ENCODE results near the gene APBA3. TPM values are rescaled to one million over a fixed set of nuclear protein-coding genes. Genes with fewer than 3 reads are reported as not detected.

Gene APBA3
- total and polyA plus RNA-seq, 11 donors, result 8.8 to 28.7 (median 13.8) TPM

DNA sequence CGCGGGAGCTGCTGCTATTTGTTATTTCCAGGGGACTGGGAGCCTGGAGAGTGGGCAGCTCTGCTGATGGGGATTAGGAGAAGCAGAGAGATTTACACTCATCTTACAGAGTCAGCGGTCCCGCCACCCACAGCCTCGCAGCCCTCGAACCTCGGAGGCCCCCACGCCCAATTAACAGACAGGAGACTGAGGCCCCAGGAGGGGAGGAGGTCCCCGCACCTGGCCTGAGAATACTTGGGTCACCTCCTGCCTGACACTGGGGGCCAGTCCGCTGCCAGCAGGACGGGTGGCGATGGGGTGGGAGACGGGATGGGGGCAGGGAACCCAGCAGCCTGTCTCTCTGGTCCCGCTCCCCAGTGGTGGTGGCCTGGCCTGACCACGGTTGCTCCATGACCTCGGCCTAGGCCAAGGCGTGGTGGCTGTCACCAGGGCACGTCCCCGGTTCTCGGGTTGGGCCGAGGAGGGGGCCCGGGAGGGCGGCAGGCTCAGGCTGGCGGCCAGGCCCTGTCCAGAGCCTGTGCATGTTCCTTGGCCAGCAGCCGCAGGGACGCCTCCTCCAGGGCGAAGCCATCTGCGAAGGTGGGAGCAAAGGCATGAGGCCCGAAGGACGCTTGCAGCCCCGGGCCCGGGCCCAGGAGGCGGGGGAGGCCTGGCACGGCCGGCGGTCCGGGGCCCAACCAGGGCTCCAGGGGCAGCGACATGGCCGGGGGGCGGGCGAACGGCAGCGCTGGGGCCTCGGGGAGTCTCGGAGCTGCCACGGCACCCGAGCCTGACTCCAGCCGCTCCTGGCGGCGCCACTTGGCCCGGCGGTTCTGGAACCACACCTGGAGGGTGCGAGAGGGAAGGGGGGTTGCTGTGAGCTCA is 8.9 kb upstream of the APBA3 start:
- WGBS, 4 donors, result 79 to 83% (median 81%) methylated on average over 45 to 53 of the region's 53 CpGs
- Histone ChIP-seq H3K36me3 (peaks cover 0 to 36% (median 24%) of the 10 kb centered on the region in 9 donors), H3K4me1 (no peaks in the 10 kb centered on the region), H3K4me3 (no peak overlapping the region), H3K27me3 (no peaks in the 10 kb centered on the region), H3K27ac (no peak overlapping the region), H3K9me3 (no peaks in the 10 kb centered on the region)
- no peak for TF ChIP-seq POLR2A (IDR thresholded peaks at IDR 0.05)
- TF ChIP-seq, protein P1, sequence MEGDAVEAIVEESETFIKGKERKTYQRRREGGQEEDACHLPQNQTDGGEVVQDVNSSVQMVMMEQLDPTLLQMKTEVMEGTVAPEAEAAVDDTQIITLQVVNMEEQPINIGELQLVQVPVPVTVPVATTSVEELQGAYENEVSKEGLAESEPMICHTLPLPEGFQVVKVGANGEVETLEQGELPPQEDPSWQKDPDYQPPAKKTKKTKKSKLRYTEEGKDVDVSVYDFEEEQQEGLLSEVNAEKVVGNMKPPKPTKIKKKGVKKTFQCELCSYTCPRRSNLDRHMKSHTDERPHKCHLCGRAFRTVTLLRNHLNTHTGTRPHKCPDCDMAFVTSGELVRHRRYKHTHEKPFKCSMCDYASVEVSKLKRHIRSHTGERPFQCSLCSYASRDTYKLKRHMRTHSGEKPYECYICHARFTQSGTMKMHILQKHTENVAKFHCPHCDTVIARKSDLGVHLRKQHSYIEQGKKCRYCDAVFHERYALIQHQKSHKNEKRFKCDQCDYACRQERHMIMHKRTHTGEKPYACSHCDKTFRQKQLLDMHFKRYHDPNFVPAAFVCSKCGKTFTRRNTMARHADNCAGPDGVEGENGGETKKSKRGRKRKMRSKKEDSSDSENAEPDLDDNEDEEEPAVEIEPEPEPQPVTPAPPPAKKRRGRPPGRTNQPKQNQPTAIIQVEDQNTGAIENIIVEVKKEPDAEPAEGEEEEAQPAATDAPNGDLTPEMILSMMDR (IDR thresholded peaks at IDR 0.05), result no peak
- DNase-seq (no peak), ATAC-seq (peak in 1 of 4 donors; percentile 10)
- intact Hi-C loops (cut with DNase I), result loop anchor here in 1 of 10 donors (10.0 kb wide), 1 partner anchor 154 kb away; no protein-coding TSS in a partner anchor

DNA sequence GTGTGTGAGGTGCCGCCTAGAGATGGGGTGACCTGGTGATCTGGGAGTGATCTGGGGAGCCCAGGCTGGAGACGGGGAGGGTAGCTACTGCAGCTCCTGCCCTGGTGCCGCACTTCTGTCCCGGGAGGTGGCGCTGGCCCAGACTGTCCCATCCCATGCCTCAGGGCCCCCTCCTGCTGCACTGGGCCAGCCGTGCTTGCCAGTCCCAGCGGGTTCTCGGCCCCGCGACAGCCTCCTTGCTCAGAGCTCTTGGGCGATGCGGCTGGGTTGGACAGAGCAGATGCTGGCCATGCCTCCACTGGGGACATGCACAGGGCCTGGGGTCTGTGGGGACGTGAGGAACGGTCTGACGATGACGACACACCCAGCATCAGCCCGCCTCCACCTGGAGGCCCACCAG is 8.0 kb upstream of the APBA3 start:
- no peak for ATAC-seq
- Histone ChIP-seq H3K4me3 (no peak overlapping the region), H3K9me3 (no peaks in the 10 kb centered on the region), H3K36me3 (peaks cover 0 to 40% (median 28%) of the 10 kb centered on the region in 9 donors), H3K27me3 (no peaks in the 10 kb centered on the region), H3K4me1 (no peaks in the 10 kb centered on the region), H3K27ac (no peak overlapping the region)
- WGBS, 4 donors, result 84 to 92% (median 89%) methylated on average over 9 to 17 of the region's 17 CpGs
- no peak for DNase-seq
- TF ChIP-seq, protein P1 (IDR thresholded peaks at IDR 0.05), result no peak
- TF ChIP-seq POLR2A (IDR thresholded peaks at IDR 0.05), result no peak
- intact Hi-C loops (cut with DNase I), result loop anchor here in 4 of 10 donors (10.0 kb wide), 2 partner anchors 55 to 215 kb away; partner anchors contain the start of gene EEF2 (in 3 of the 4)

DNA sequence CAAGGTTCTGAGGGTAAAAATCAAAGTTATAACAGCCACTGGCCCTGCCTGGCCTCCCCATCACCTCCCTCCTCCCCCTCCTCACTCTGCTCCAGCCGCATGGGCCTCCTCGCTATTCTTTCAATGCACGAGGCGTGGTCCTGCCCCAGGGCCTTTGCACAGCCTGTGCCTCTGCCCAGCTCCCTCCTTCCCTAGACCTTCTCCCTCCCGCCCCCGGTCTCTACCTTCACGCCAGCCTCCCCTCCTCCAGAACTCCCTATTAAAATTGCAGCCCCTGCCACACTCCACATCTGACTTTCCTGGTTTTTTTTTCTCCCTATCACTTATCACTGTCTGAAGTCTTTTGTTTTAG is 7.2 kb upstream of the APBA3 start:
- H3K36me3 ChIP-seq, result peaks cover 0 to 40% (median 28%) of the 10 kb centered on the region in 9 donors
- ATAC-seq (no peak), DNase-seq (no peak)
- WGBS, 4 donors, result 89 to 98% (median 96%) methylated on average over 7 of the region's 7 CpGs
- H3K27me3 ChIP-seq, result no peaks in the 10 kb centered on the region
- intact Hi-C loops (cut with DNase I), result loop anchor here in 4 of 10 donors (10.0 kb wide), 2 partner anchors 56 to 216 kb away; partner anchors contain the start of gene EEF2 (in 3 of the 4)
- no peak overlapping the region for H3K4me3 ChIP-seq
- peaks cover 0 to 6% (median under 1%) of the 10 kb centered on the region in 12 donors for H3K4me1 ChIP-seq
- TF ChIP-seq, protein P1 (IDR thresholded peaks at IDR 0.05), result no peak
- TF ChIP-seq POLR2A (IDR thresholded peaks at IDR 0.05), result no peak
- H3K27ac ChIP-seq, result no peak overlapping the region
- no peaks in the 10 kb centered on the region for H3K9me3 ChIP-seq

DNA sequence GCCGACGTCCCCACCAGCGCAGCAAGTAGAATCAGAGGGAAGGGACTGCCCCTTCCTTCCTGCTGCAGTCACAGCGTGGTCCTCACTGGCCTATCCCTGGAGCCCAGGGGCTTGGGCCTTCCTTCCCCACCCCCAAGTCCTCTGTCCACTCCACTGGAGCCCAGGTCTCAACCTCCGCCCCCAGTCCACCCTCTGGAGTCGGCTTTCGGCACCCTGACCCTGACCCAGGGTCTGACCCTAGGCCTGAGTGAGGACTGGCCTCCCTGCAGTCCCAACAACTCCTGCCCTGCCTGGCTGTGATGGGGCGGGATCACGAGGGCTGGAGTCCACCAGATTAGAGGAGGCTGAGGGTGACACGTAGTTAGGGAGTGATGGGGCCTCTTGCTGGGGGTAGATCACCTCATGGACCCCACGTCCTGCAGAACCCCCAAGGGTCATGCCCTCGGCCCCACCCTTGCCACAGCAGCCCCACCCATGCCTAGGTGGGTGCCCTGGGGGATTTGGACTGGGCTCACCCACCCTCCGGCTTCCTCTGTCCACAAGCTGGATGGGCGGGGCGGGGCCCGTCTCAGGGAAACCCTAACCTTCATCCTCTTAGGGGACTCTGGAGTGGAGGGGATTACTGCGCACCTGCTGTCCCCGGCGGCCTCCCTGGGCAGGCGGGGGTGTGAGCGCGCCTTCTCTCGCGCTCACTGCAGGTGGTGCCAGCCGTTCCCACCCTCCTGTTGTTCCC is 6.7 kb upstream of the APBA3 start:
- Histone ChIP-seq H3K9me3 (no peaks in the 10 kb centered on the region), H3K4me3 (no peak overlapping the region), H3K36me3 (peaks cover 0 to 40% (median 28%) of the 10 kb centered on the region in 9 donors), H3K4me1 (peaks cover 0 to 11% (median 5%) of the 10 kb centered on the region in 12 donors), H3K27me3 (no peaks in the 10 kb centered on the region), H3K27ac (no peak overlapping the region)
- 86 to 94% (median 90%) methylated on average over 13 to 25 of the region's 25 CpGs for WGBS, 4 donors
- DNase-seq (no peak), ATAC-seq (no peak)
- TF ChIP-seq POLR2A (IDR thresholded peaks at IDR 0.05), result no peak
- TF ChIP-seq, protein P1 (IDR thresholded peaks at IDR 0.05), result no peak
- intact Hi-C loops (cut with DNase I), result loop anchor here in 4 of 10 donors (10.0 kb wide), 2 partner anchors 57 to 217 kb away; partner anchors contain the start of gene EEF2 (in 3 of the 4)

Data from heart left ventricle (tissue), 16 donors.